HG03159 (cell line): ENCODE results near the gene SGCB.
A peak's percentile ranks its signal among the peaks of the same experiment; 100 is the strongest.
"Not testable (repeated sequence)": the region's sequence is repeated elsewhere in the genome, so short reads cannot be mapped to it uniquely, and the experiment has no call there.

Experiments used
- ATAC-seq: cut with Tn5 transposase; IDR thresholded peaks from one replicate; pipeline ENCODE4 v1.9.1; 2021; ENCODE audit warnings: mild to moderate bottlenecking, moderate library complexity; ENCODE audit not compliant: unreplicated experiment

Gene SGCB, protein sequence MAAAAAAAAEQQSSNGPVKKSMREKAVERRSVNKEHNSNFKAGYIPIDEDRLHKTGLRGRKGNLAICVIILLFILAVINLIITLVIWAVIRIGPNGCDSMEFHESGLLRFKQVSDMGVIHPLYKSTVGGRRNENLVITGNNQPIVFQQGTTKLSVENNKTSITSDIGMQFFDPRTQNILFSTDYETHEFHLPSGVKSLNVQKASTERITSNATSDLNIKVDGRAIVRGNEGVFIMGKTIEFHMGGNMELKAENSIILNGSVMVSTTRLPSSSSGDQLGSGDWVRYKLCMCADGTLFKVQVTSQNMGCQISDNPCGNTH

GRCh38 chr4:52038103-52038912 lies at the start of gene SGCB:
Gene SGCB (minus strand): TSS chr4:52038299. CDS start chr4:52038259, 40 bp downstream.
- ATAC-seq = peak; percentile 85

DNA sequence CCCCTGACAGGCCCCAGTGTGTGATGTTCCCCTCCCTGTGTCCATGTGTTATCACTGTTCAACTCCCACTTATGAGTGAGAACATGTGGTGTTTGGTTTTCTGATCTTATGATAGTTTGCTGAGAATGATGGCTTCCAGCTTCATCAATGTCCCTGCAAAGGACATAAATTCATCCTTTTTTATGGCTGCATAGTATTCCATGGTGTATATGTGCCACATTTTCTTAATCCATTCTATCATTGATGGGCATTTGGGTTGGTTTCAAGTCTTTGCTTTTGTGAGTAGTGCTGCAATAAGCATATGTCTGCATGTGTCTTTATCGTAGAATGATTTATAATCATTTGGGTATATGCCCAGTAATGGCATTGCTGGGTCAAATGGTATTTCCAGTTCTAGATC lies 48.3 kb upstream of the SGCB start:
- not testable (repeated sequence) for ATAC-seq

- no peak for ATAC-seq
Observed at GRCh38 chr4:52081216-52081615, 43.1 kb upstream of the SGCB start.

DNA sequence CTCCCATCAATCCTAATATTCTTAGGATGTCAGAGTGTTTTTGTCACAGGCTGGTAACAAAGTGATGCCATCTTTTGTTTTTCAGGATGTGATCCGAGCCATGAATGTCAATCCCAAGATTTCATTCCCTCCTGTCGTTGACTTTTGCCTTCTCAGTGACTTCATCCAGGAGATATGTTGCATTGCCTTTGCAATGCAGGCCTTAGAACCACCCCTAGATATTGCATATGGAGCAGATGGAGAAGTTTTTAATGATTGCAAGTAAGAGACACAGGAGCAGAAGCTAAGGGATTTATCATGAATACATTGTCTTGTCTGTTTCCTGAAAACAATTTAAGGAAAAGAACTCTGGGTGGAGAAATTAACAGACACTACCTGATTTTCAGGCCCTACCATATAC lies 41.6 kb upstream of the SGCB start:
- ATAC-seq = no peak

- no peak for ATAC-seq
Observed at GRCh38 chr4:52076731-52077130, 38.6 kb upstream of the SGCB start.

DNA sequence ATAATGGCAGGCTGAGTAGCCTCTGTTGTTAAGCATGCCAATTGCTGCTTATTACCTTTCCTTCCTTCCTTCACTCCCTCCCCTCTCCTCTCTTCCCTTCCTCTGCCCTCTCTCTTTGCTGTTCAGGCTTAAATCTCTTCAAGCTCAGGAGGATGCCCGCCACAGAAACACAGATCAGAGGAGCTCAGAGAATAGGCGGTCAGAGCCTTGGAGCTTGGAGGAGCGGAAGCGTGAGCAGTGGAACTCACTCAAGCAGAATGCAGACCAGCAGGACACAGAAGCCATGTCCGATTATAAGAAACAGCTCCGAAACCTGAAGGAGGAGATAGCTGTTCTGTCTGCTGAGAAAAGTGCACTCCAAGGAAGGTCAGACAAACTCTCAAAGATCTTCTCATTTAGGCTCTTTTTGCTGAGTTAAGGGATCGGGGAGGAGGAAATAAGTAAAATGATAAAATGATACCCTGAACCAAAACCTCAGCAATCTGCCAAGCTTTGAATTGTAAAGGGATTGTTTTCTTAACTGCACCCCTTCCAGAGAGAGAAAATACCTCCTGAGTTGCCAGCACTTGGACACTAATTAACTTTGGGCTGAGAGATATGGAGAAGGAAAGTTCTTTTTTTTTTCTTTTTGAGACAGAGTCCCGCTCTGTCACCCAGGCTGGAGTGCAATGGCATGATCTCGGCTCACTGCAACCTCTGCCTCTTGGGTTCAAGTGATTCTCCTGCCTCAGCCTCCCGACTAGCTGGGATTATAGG lies 33.9 kb upstream of the SGCB start:
- ATAC-seq = no peak

- no peak for ATAC-seq
Observed at GRCh38 chr4:52069571-52069970, 31.5 kb upstream of the SGCB start.

DNA sequence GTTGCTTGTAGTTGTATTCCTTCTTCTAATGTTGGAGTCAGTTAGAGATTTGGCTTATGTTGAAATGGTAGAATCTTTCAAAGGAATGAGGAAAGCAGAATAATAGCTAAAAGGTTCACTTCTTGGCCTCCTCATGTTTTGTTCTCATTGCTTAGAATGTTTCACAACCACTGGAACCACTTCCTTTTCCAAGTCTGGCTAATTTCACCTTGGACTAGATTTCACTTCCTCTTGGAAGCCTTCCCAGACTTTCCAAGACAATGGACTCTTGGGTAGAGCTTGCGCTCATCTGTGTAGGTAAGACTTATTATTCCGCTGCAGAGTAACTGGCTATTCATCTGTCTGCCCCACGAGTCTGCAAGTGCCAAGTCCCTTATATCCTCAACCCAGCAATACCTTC lies 21.3 kb upstream of the SGCB start:
- ATAC-seq = no peak

GRCh38 chr4:52058275-52058674 lies 20.2 kb upstream of the SGCB start:
- ATAC-seq = no peak

GRCh38 chr4:52057196-52057595 lies 19.1 kb upstream of the SGCB start:
- ATAC-seq = no peak

DNA sequence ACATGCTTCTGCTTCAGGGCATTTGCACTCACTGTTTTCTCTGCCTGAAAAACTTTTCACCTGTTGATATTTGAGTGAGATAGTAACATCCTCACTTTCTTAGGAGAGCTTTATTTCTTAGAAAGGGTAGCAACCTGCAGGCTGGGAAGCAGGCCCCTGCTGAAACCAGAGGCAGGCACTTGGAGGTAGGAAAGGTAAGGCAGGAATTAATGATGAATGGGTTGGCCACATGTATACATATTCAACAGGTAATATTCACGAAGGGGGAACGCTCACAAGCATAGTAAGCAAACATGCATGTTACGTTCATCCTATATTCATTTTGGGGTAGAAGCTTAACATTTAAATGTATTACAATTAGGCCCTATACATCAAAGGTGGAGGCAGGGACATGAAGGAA lies 16.2 kb upstream of the SGCB start:
- ATAC-seq = no peak

GRCh38 chr4:52052475-52052780 lies 14.3 kb upstream of the SGCB start:
- ATAC-seq = peak; percentile 61

DNA sequence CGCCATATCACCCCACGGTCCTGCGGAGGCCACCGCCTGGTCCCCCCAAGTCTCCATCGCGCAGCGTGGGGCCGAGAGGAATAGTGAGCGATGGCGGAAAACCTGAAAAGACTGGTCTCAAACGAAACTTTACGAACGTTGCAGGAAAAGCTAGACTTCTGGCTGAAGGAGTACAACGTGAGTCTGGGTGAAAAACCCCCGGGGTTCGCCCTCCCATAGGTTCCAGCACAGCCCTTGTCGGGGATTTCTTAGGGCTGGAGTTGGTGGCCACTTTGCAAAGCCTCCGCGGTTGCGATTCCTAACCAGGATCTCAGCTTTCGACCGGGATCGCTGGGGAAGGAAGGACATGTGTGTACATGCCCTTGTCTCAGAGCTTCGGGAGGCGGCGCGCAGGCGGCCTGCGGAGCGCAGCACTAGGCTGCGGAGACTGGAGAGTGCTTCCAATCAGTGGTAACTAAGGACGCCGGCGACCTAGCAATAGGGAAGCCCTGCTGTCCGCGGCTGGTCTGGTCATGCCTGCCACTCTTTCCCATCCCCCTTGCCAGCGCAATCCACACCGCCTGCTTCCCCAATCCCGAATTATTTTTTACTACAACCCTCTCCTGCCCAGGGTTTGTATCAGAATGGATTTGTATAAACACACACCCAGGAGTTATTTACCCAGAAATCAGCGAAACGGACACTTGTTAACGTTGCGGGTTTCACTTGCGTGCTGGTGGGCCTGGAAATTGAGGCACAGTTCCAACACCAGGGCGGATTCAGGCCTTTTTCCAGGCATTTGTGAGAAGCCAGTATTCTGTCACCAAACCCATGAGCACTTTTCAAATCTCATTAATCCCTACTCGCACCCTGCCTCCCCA lies 13.7 kb upstream of the SGCB start:
- peak; percentile 41 for ATAC-seq

GRCh38 chr4:52051213-52051614 lies 13.1 kb upstream of the SGCB start, which contains the start of gene SPATA18:
Gene SPATA18 (plus strand): TSS chr4:52051304. CDS start chr4:52051705, 401 bp downstream.
- ATAC-seq = peak; percentile 45

DNA sequence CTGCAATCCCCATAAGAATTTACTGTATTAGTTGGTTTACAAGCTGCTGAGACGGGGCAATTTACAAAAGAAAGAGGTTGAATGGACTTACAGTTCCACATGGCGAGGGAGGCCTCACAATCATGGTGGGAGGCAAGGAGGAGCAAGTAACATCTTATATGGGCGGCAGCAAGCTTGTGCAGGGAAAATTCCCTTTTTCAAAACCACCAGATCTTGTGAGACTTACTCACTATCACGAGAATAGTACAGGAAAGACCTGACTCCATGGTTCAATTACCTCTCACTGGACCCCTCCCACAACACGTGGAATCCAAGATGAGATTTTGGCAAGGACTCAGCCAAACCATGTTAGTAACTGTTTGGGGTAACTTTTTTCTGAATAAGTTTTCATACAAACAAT lies 11.2 kb upstream of the SGCB start:
- ATAC-seq = no peak

DNA sequence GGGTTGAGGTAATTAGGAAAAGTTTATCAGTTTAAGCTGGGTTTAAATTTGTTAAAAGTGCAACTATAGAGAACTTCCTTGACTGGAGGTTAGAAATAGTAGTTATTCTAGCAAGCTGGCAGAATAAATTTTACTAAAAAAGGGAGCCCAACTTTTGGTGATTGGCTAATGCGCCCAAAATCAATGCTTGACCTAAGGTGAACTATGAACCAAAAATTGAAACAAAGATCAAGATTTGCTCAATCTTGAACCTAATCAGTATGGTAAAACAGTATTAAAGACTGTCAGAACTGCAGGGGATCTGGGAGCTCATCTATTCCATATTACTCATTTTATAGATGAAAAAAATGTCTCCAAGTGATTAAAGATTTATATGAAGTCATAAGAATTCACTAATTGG lies 6.9 kb upstream of the SGCB start:
- ATAC-seq = no peak

- peak; percentile 55 for ATAC-seq
Observed at GRCh38 chr4:52037689-52038102, 403 bp downstream of the SGCB start.

DNA sequence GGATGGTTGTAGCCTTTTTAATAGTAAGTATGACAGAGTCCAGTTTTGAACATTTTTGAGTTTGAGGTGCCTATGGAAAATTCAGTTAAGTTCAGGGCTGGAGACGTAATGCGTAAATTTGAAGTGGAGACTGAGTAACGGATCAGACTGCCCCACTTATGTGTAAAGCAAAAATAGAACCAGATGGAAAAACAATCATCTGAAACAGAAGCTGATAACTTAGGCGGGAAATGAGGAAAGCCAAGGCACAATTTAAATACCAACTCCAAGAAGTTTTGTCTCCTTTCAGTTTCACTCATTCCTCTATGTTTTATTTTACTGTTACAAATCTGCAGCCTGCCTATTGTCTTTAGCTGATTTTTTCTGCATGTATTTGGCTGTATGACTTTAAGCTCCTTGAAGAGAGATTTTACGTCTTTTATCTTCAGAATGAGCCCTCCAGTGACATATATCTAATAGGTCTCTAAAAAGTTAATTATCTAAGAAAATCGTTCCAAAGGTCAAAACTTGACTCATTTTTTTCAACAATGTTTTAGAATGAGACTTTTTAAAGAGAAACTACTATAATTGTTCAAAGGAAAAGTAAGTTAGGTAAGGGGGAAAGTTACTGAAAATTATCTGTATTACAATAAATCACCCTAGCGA lies 1.1 kb downstream of the SGCB start:
- no peak for ATAC-seq

- no peak for ATAC-seq
Observed at GRCh38 chr4:52035190-52035589, 2.9 kb downstream of the SGCB start.

GRCh38 chr4:52032005-52032404 lies 6.1 kb downstream of the SGCB start:
- no peak for ATAC-seq
